ENCODE results near the gene CAMSAP3. TPM values are rescaled to one million over a fixed set of nuclear protein-coding genes. Genes with fewer than 3 reads are reported as not detected.

CAMSAP3 gene
- total RNA-seq, 3 donors from 2014 or later (not counting 1 experiment from before 2014, with no cell fraction given), result 0.24 to 0.34 TPM; not detected in 1

DNA sequence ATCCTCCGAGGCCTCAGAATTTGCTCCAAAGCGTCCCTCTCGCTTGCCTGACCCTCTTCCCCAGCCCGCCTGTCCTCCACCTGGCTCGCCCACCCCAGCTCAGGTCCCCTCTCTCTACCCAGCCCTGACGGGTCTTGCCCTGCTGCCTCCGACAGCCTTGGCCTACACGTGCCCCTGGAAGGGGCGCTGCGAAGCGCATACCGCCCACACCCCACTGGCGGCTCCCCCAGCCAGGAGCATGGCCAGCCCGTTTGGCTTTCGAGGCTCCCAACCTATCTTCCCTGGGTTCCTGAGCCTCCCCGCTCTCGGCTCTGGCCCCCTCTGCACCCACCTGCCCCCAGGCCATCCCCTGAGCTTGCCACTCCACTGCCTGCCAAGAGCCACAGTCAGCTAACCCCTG lies 29.1 kb downstream of the CAMSAP3 start:
- peaks cover 56% of the 10 kb centered on the region for H3K36me3 ChIP-seq (ENCODE audit: control insufficient read depth, insufficient read depth, low read length)
- no peaks in the 10 kb centered on the region for H3K27me3 ChIP-seq (ENCODE audit: control insufficient read depth, insufficient read depth, low read length)
- peaks cover 17% of the 10 kb centered on the region for H3K4me1 ChIP-seq (ENCODE audit: control insufficient read depth, insufficient read depth, low read length)
- H3K36me3 Mint-ChIP-seq, result no peaks in the 10 kb centered on the region
- H3K27ac ChIP-seq (ENCODE audit: low read length), result no peak overlapping the region
- no peak overlapping the region for H3K4me3 ChIP-seq (ENCODE audit: low read length)
- 96% methylated on average over 17 of the region's 17 CpGs for WGBS (ENCODE audit: insufficient coverage)
- H3K27ac Mint-ChIP-seq, result no peak overlapping the region
- no peaks in the 10 kb centered on the region for H3K9me3 Mint-ChIP-seq
- H3K4me3 Mint-ChIP-seq, result no peak overlapping the region
- ATAC-seq (no peak), DNase-seq (no peak)
- H3K9me3 ChIP-seq (ENCODE audit: control insufficient read depth, insufficient read depth, low read length), result no peaks in the 10 kb centered on the region
- TF ChIP-seq CTCF (IDR thresholded peaks at IDR 0.05), result no peak
- H3K27me3 Mint-ChIP-seq (ENCODE audit: low read depth in 2 of 2), result no peaks in the 10 kb centered on the region
- intact Hi-C loops (cut with micrococcal nuclease), result no loop called here
- H3K4me1 Mint-ChIP-seq, result peaks cover 18 to 37% of the 10 kb centered on the region in 2 donors

DNA sequence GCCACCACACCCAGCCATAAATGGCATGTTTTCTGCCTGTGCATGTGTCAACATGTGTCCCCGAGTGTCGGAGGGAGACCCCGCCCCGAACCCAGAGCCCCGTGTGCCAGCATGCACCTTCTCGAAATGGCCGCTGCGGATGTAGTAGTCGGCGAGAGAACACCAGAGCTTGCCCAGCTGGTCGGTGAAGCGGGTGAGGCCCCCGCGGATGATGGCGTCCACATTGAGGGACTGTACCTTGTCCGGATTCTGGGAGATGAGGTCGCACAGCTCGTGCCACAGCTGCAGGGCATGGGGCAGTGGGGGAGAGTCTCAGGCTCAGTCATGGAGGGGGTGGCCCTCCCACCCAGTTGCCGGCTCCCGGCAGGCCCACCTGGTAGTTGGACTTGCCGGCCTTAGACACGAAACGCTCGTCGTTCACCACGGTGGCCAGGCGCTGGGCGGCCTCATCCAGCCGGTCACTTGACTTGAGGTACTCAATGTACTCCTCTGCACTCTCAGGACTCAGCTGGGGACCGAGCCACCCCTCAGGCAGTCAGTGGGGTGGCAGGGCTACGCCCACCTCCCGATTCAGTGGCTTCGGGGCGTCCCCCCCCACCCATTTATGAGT lies 30.2 kb downstream of the CAMSAP3 start:
- intact Hi-C loops (cut with micrococcal nuclease), result no loop called here
- Mint-ChIP-seq H3K27me3 (ENCODE audit: low read depth in 2 of 2) (no peaks in the 10 kb centered on the region), H3K27ac (no peak overlapping the region), H3K4me3 (no peak overlapping the region), H3K4me1 (peaks cover 29 to 47% of the 10 kb centered on the region in 2 donors), H3K9me3 (no peaks in the 10 kb centered on the region), H3K36me3 (no peaks in the 10 kb centered on the region)
- Histone ChIP-seq H3K36me3 (ENCODE audit: control insufficient read depth, insufficient read depth, low read length) (peaks cover 49% of the 10 kb centered on the region), H3K27me3 (ENCODE audit: control insufficient read depth, insufficient read depth, low read length) (no peaks in the 10 kb centered on the region), H3K4me1 (ENCODE audit: control insufficient read depth, insufficient read depth, low read length) (peaks cover 28% of the 10 kb centered on the region), H3K27ac (ENCODE audit: low read length) (no peak overlapping the region), H3K9me3 (ENCODE audit: control insufficient read depth, insufficient read depth, low read length) (no peaks in the 10 kb centered on the region), H3K4me3 (ENCODE audit: low read length) (no peak overlapping the region)
- WGBS (ENCODE audit: insufficient coverage), result 97% methylated on average over 34 of the region's 34 CpGs
- no peak for TF ChIP-seq CTCF (IDR thresholded peaks at IDR 0.05)
- DNase-seq (no peak), ATAC-seq (no peak)

DNA sequence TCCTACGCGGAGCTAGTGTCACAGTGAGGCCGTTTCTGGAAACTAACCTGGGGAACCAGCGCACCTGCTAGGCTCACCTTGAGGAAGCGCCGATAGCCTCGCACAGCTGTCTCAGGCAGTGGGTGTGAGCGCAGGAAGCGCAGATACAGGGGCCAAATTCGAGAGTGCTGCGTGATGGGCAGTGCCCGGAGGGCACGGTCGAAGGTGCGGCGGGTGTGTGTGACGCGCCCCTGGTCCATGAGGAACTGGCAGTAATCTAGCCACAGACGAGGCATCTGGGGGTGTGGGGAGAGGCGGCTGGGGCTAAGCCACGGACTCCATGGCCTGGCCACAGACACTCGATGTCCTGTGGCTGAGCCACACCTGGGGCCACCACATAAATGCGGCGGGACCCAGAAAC lies 31.5 kb downstream of the CAMSAP3 start:
- 92% methylated on average over 24 of the region's 24 CpGs for WGBS (ENCODE audit: insufficient coverage)
- Histone ChIP-seq H3K36me3 (ENCODE audit: control insufficient read depth, insufficient read depth, low read length) (peaks cover 39% of the 10 kb centered on the region), H3K27me3 (ENCODE audit: control insufficient read depth, insufficient read depth, low read length) (no peaks in the 10 kb centered on the region), H3K4me1 (ENCODE audit: control insufficient read depth, insufficient read depth, low read length) (peaks cover 30% of the 10 kb centered on the region), H3K9me3 (ENCODE audit: control insufficient read depth, insufficient read depth, low read length) (no peaks in the 10 kb centered on the region), H3K27ac (ENCODE audit: low read length) (no peak overlapping the region), H3K4me3 (ENCODE audit: low read length) (no peak overlapping the region)
- no peaks in the 10 kb centered on the region for H3K36me3 Mint-ChIP-seq
- no peak for TF ChIP-seq CTCF (IDR thresholded peaks at IDR 0.05)
- no peaks in the 10 kb centered on the region for H3K9me3 Mint-ChIP-seq
- DNase-seq (no peak), ATAC-seq (no peak)
- peaks cover 29 to 57% of the 10 kb centered on the region in 2 donors for H3K4me1 Mint-ChIP-seq
- intact Hi-C loops (cut with micrococcal nuclease), result no loop called here
- H3K4me3 Mint-ChIP-seq, result no peak overlapping the region
- H3K27me3 Mint-ChIP-seq (ENCODE audit: low read depth in 2 of 2), result no peaks in the 10 kb centered on the region
- no peak overlapping the region for H3K27ac Mint-ChIP-seq
